ENCODE measurements around the gene SCGB1D2. TPM values are rescaled to one million over a fixed set of nuclear protein-coding genes. Genes with fewer than 3 reads are reported as not detected.

Gene SCGB1D2, protein sequence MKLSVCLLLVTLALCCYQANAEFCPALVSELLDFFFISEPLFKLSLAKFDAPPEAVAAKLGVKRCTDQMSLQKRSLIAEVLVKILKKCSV
- total RNA-seq (2013; cell fraction: nucleolus; rRNA removed), result not detected in 2 replicates
- not detected in 2 replicates for total RNA-seq (2014; rRNA removed)
- not detected in 2 replicates for total RNA-seq (2014; rRNA removed; fragmentation: Illumina TruSeq; extraction: Trizol)
- not detected in 2 replicates for total RNA-seq (2021)
- not detected for polyA plus RNA-seq (2011; ENCODE audit: low read depth)
- not detected in 2 replicates for polyA plus RNA-seq (2011; rRNA removed)
- polyA plus RNA-seq (2011; cell fraction: cytosol; rRNA removed), result not detected in 2 replicates
- not detected in 2 replicates for polyA plus RNA-seq (2011; cell fraction: nucleus; rRNA removed)
- not detected in 2 replicates for polyA plus RNA-seq (2012)
- polyA plus RNA-seq (2014; fragmentation: Illumina TruSeq; extraction: Trizol), result not detected in 2 replicates
- polyA plus RNA-seq (2014; fragmentation: Nextera tagmentation; extraction: Ambion mirVana), result not detected
- not detected in 2 replicates for polyA plus RNA-seq (2014; rRNA removed)
- under 1 TPM in 1 of 2 experiments, not detected in 1; 0.48 TPM for polyA plus RNA-seq (2016; fragmentation: Nextera tagmentation; extraction: Ambion mirVana)
- polyA minus RNA-seq (2011; rRNA and poly(A)+ RNA removed), result not detected in 2 replicates
- polyA minus RNA-seq (2011; cell fraction: cytosol; rRNA and poly(A)+ RNA removed), result not detected in 2 replicates
- polyA minus RNA-seq (2011; cell fraction: nucleus; rRNA and poly(A)+ RNA removed), result not detected in 2 replicates
- not detected for Bru-seq, nascent RNA
- BruChase-seq, experiment 1, labeled RNA remaining after a 6-hour chase, result not detected
- not detected for BruChase-seq, experiment 2, labeled RNA remaining after a 2-hour chase
- long read RNA-seq, experiment 1, result 0 reads
- long read RNA-seq, experiment 2, result 0 reads

- ChIA-PET RAD21 (ENCODE audit: unreplicated experiment) (interaction anchor here (2.0 kb wide), 1 partner anchor 69 kb away, joined by 11 read pairs; no protein-coding TSS in a partner anchor), SMC1A (ENCODE audit: uncharacterized antibody, unreplicated experiment) (no interaction called here), CTCF (interaction anchor here (1.0 to 1.5 kb wide), 2 partner anchors 69 to 70 kb away, joined by 3 to 4 read pairs; no protein-coding TSS in a partner anchor), POLR2A (no interaction called here)
- Histone ChIP-seq H3K79me2 (ENCODE audit: control insufficient read depth, insufficient read depth, low read length) (no peaks in the 10 kb centered on the region), H3K4me2 (ENCODE audit: control insufficient read depth, insufficient read depth) (no peak within 1 kb of the TSS), H3K9ac (ENCODE audit: control insufficient read depth, insufficient read depth, low read length) (no peak within 1 kb of the TSS), H3K27ac (ENCODE audit: control insufficient read depth, insufficient read depth) (no peak within 1 kb of the TSS), H3K4me3 (no peak within 1 kb of the TSS), H3K27me3 (replicated peaks in 1 of 2; ENCODE audit: control insufficient read depth in 2 of 2, insufficient read depth in 2 of 2, low read length in 1 of 2) (no peaks in the 10 kb centered on the region; a peak in 2 of 4 replicates), H3K4me1 (ENCODE audit: control insufficient read depth, insufficient read depth, low read length) (no peaks in the 10 kb centered on the region), H3K36me3 (ENCODE audit: control insufficient read depth in 2 of 2, insufficient read depth in 2 of 2, low read length in 1 of 2) (no peaks in the 10 kb centered on the region), H4K20me1 (ENCODE audit: control insufficient read depth, insufficient read depth) (no peaks in the 10 kb centered on the region), H2AFZ (ENCODE audit: control insufficient read depth, low read depth, low read length) (no peak within 1 kb of the TSS), H3K9me3 (replicated peaks; ENCODE audit: control insufficient read depth, insufficient read depth, low read length) (no peaks in the 10 kb centered on the region)
- no TSS peak for BruUV-seq (replicated peaks)
- TF ChIP-seq CHD4 (IDR thresholded peaks at IDR 0.05) (no peak), MTA2 (IDR thresholded peaks at IDR 0.05; ENCODE audit: low read depth) (no peak), CHD1 (IDR thresholded peaks at IDR 0.05; ENCODE audit: low read depth, low read length) (no peak), POU2F2 (IDR thresholded peaks at IDR 0.05; ENCODE audit: borderline replicate concordance, low read depth, low read length) (no peak), FOXK2 (IDR thresholded peaks at IDR 0.05) (no peak), RUNX3 (IDR thresholded peaks at IDR 0.05; ENCODE audit: low read length) (no peak), ZBED1 (IDR thresholded peaks at IDR 0.05; ENCODE audit: borderline replicate concordance) (no peak)
- TF ChIP-seq, protein P1, sequence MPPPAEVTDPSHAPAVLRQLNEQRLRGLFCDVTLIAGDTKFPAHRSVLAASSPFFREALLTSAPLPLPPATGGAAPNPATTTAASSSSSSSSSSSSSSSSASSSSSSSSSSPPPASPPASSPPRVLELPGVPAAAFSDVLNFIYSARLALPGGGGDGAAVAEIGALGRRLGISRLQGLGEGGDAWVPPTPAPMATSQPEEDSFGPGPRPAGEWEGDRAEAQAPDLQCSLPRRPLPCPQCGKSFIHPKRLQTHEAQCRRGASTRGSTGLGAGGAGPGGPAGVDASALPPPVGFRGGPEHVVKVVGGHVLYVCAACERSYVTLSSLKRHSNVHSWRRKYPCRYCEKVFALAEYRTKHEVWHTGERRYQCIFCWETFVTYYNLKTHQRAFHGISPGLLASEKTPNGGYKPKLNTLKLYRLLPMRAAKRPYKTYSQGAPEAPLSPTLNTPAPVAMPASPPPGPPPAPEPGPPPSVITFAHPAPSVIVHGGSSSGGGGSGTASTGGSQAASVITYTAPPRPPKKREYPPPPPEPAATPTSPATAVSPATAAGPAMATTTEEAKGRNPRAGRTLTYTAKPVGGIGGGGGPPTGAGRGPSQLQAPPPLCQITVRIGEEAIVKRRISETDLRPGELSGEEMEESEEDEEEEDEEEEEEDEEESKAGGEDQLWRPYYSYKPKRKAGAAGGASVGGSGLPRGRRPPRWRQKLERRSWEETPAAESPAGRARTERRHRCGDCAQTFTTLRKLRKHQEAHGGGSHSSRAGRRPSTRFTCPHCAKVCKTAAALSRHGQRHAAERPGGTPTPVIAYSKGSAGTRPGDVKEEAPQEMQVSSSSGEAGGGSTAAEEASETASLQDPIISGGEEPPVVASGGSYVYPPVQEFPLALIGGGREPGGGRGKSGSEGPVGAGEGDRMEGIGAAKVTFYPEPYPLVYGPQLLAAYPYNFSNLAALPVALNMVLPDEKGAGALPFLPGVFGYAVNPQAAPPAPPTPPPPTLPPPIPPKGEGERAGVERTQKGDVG (CRISPR knock-in tag; IDR thresholded peaks at IDR 0.05), result no peak
- in situ Hi-C loops (cut with MboI), result no loop called here
- 7% methylated on average over 3 of the region's 3 CpGs for WGBS (ENCODE audit: insufficient coverage, insufficient replicate concordance, low lambda C conversion rate, missing lambda C conversion rate)
- DNase-seq (ENCODE audit: low read depth, low spot score), result no peak
- intact Hi-C loops (cut with micrococcal nuclease; ENCODE audit: unreplicated experiment), result no loop called here
- ATAC-seq, result no peak
- no peak for FAIRE-seq
Measured at GRCh38 chr11:62242021-62242420, at the start of gene SCGB1D2. Gene SCGB1D2, plus strand, starts transcription at chr11:62242239. Its CDS starts 69 bp downstream, at chr11:62242308.
